Measurements from ENCODE around the gene SUPT3H.

The SUPT3H gene

GRCh38 chr6:44983467-44984365 lies 394.0 kb downstream of the SUPT3H start:
- DNase-seq = no peak

- DNase-seq = no peak
Observed at GRCh38 chr6:44980841-44981240, 396.9 kb downstream of the SUPT3H start.

GRCh38 chr6:44976677-44977641 lies 400.8 kb downstream of the SUPT3H start:
- DNase-seq = no peak

DNA sequence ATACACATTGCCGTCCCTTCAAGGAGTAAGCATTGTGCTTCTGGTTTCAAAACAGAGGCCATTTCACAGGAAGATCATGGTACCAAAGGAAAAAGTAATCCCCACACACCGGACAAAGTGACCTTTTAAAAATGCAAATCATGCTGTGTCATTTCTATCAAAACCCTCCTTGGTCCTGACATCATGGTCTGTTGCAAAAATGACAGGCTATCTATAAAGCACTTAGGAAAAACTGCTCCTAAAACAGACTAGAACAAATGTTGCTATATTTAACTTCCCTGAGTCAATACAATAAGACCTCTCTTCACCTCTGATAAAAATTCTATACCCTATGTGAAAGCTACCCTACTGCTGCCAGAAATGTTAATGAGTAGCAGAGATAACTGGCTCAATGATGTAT lies 403.2 kb downstream of the SUPT3H start:
- DNase-seq = no peak

DNA sequence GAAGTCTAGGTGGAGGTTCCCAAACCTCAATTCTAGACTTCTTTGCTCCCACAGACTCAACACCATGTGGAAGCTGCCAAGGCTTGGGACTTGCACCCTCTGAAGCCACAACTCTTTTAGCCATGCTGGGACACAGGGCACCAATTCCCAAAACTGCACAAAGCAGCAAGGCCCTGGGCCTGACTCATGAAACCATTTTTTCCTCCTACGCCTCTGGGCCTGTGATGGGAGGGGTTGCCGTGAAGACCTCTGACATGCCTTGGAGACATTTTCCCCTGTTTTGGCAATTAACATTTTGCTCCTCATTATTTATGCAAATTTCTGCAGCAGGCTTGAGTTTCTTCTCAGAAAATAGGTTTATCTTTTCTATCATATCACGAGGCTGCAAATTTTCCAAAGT lies 405.0 kb downstream of the SUPT3H start:
- DNase-seq = no peak

DNA sequence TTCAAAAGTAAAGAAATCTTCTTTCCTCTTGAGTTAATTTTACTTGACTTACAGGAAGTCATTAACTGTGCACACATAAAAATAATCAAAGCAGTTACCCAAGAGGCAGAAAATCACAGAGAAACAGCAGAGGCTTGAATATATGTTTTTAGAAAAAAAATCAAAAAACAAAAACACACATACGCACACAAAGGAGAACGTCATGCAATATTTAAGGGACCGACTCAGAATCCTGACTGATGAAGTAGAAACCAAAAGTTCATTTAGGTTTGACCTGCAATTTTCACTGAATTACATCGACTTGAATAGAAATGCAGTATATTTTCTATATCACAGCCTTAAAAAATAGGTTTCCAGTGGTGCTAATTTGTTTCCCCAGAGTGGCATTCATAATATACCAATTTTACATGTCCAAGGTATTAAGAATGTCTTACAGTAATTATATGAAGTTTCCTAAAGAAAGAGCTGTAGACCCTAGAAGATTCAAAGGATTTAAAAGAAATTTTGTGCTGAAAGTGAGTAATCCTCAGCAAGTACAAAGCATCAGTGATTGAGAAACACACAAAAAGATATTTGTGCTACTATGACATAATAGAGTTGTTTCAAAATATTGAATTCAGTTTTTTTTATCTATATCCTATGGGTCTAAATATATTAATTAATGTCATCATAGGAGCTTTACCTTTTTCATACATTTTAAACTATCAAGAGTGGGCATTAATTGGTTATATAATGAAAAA lies 408.1 kb downstream of the SUPT3H start:
- DNase-seq = no peak

DNA sequence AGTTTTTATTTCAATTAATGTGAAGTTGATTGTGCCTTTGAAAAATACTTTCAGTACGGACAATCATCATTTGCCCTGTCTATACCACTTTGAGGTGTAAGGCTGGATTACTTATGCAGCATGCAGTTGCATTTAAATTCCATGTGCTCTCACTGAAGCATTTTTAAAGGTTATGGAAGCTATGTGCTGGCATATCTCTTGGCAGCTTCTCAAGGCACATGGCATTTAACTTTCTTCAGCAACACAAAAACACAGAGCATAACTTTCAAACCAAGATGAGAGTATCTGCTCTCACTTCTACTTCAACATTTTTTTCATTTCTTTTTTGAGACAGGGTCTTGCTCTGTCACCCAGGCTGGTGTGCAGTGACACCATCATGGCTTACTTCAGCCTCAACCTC lies 410.3 kb downstream of the SUPT3H start:
- no peak for DNase-seq

DNA sequence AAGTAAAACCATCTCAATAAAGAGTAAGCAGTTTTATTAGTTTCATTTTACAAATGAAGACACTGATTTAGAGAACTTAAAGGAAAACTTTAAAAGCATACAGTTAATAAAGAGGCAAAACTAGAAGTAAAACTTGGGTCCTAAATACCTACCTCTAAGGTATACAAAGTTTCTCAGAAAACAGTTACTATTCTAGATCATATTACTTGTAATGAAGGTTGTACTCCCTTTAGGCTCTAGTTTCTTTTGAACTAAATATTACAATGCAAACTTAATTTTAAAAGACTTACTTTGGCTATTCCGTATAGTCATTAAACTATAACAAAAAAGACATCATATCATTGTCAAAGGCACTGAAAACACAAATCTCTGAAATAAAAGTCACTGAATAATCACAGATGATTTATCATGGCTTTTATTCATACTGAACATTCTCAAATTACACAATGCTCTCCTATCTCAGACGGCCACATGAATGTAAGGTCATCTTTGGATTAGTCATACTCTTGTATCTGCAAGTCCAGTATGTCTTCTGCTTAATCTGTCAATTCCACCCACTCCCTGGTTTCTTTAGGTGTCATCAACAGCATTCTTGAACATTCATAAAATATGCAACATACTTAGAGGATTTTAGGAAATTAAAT lies 411.2 kb downstream of the SUPT3H start:
- DNase-seq = no peak

DNA sequence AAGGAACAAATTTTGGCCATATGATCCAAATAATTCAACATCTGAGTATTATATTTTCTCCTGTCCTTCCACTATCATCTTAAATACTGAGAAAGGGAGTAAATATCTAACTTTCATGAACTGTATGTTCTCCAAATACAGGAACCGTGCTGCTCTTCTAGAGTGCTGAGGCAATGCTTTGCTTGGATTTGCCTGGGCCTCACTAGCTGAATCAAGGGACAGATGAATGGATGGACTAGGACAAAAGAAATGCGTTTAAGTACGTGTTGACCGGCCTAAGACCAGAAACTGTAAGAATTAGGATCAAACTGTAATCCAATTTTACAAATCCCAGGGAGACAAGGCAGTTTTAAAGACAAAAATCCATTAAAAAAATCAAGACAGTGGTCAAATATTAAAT lies 412.0 kb downstream of the SUPT3H start:
- no peak for DNase-seq

DNA sequence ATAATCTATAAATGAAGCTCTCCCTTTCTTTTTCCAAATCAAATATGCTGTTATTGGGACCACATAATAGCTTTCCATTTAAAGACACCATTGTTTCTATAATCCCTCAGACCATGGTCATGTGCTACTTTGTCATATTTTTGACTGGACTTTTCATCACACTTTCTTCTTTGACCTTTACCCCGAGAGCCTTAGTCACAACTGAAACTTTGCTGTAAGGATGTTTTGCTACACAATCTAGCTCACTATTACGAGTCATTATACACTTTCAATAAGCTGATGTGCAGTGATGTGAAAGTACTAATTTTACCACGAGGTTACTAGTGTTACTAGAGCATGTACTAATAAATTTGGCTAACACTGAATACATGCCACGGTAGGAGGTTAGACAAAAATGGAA lies 416.8 kb downstream of the SUPT3H start:
- DNase-seq = no peak

DNA sequence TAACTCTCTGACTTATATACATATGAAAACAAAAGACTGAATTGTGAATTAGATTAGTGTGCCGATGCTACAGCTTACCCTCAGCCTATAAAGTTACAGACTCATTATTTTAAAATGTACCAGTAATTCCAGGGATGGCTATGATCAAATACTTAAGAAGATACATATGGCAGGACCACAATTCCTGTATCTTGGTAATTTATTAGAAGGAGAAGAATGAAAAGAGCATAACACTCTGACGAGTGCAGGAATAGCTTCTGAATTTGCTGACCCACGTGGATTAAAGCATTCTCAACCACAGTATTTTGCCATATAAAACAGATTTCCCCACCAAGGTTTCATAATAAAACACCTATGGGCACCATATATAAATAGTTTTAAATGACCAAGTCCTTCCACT lies 418.1 kb downstream of the SUPT3H start:
- no peak for DNase-seq

GRCh38 chr6:44957156-44957555 lies 420.6 kb downstream of the SUPT3H start:
- no peak for DNase-seq

DNA sequence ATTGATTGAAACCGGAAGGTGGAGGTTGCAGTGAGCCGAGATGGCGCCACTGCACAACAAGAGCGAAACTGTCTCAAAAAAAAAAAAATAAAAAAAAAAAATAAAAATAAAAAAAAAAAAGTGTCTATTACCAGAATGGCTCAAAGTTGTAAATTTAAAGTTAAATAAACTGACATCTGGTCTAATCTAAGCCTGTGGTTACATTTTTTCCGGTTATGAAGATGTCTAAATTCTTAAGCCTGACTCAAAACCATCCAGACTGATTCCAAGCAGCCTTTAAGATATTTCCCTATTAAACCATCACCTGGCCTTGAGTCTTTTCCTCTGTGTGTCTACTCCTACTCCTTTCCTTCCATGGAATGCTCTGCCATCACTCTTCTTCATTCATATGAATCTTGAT lies 421.3 kb downstream of the SUPT3H start:
- no peak for DNase-seq

DNA sequence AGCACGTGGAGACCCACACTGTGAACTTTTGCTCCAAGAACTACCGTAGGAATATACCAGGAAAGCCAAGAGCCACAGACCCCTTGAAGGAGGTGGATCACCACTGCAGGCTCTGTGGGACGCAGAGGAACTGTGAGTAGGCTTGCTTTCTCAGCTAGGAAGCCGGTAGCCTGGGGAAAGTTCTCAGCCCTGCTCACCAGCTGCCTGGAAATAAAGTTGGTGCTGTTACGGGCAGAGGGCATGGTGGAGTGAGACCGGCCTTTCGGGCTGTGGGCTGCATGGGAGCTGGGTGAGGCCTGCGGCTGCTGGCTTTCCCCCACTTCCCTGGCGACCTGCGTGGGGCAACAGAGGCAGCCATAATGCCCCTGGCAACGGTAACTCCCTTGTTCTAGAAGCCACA lies 422.6 kb downstream of the SUPT3H start:
- no peak for DNase-seq

DNA sequence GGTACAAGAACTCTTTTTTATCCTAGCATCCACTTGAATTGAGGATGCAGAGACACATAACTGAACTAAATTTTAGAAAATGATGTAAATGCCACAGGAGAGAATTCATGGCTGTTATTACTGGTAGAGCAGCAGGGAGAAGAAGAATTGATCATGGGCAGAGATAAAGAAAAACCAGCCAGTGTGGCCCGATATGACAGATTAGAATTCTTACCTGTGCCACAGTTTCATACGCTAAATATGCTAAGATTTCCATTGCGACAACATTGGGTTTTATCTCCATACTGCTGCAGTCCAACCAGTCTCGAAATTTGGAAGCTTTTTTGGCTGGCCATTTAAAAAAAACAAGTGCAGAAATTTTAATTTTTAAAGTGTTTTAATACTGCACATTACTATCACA lies 423.5 kb downstream of the SUPT3H start:
- no peak for DNase-seq

- DNase-seq = no peak
Observed at GRCh38 chr6:44951253-44951747, 426.4 kb downstream of the SUPT3H start.

DNA sequence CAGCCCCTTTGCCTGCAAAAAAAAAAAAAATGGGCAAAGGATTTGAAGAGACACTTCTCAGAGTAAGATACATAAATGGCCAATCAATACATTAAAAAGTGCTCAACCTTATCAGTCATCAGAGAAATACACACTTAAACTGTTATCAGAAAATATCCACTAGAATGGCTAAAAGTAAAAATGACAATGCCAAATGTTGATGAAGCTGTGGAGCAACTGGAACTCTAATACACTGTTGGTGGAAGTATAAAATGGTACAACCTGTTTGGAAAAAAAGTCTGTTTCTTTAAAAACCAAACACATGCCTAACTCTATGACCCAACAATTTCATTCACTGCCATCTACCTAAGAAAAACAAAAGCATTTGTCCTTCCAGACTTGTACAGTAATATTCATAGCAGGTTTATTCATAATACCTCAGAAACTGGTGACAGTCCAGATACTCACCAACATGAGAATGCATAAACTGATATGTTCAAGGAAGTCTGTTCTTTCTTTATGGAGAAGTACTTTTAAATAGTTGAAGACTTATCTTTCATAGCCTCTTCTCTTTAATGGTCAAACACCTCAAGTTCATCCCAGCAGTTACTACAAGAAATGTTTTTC lies 428.0 kb downstream of the SUPT3H start:
- no peak for DNase-seq

DNA sequence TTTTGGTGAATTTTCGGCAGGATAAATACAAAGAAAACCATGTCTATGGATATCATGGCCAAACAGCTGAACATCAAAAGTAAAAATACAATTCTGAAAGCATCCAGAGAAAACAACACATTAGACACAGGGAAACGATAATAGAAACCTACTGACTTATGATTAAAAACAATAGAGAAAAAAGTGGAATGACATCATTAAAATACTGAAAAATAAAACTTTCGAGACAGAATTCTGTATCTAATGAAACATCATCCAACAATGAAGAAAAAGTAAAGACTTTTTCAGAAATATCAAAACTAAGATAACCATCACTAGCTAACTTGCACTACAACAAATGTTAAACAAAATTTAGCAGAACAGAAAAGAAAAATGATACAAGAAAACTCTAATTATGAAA lies 434.2 kb downstream of the SUPT3H start:
- DNase-seq = no peak

GRCh38 chr6:44942798-44943197 lies 434.9 kb downstream of the SUPT3H start:
- DNase-seq = no peak

- DNase-seq = no peak
Observed at GRCh38 chr6:44942201-44942600, 435.5 kb downstream of the SUPT3H start.

DNA sequence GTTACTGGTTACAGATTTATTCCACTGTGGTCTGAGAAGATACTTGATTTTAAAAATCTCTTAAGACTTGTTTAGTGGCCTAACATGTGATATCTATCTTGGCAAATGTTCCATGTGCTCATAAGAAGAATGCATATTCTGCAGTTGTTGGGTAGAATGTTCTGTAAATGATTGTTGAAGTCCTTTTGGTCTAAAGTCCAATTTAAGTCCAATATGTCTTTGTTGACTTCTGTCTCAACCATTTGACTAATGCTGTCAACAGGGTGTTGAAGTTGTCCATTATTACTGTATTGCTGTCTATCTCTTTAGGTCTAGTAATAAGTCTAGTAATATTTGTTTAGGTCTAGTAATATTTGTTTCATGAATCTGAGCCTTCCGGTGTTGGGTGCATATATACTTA lies 437.4 kb downstream of the SUPT3H start:
- no peak for DNase-seq

Data from retina (tissue), 1 donor.